Hindlimb muscle (tissue), 1 donor: Measurements from ENCODE around the gene ARID1B. TPM values are rescaled to one million over a fixed set of nuclear protein-coding genes. Genes with fewer than 3 reads are reported as not detected.

ENCODE experiments used
- DNase-seq: peaks from one replicate; pipeline ENCODE4 v3.0.0-alpha.2; 2013
- polyA plus RNA-seq: library from polyadenylated mRNA; unstranded; fragments of 120-200 nt; gene quantifications from one replicate; pipeline ENCODE4 v1.2.1, GENCODE V29; 2013; ENCODE audit not compliant: insufficient read length

Gene ARID1B
- polyA plus RNA-seq, 1 donor = 76.6 TPM

GRCh38 chr6:156995502-156995901 is 218.3 kb downstream of the ARID1B start:
- no peak for DNase-seq

GRCh38 chr6:156996265-156996664 is 219.1 kb downstream of the ARID1B start:
- DNase-seq = no peak

GRCh38 chr6:156998794-156999330 is 221.7 kb downstream of the ARID1B start:
- no peak for DNase-seq

- no peak for DNase-seq
Observed at GRCh38 chr6:156999762-157000161, 222.6 kb downstream of the ARID1B start.

- DNase-seq = no peak
Observed at GRCh38 chr6:157001716-157002115, 224.5 kb downstream of the ARID1B start.

GRCh38 chr6:157002774-157003173 is 225.6 kb downstream of the ARID1B start:
- no peak for DNase-seq

DNA sequence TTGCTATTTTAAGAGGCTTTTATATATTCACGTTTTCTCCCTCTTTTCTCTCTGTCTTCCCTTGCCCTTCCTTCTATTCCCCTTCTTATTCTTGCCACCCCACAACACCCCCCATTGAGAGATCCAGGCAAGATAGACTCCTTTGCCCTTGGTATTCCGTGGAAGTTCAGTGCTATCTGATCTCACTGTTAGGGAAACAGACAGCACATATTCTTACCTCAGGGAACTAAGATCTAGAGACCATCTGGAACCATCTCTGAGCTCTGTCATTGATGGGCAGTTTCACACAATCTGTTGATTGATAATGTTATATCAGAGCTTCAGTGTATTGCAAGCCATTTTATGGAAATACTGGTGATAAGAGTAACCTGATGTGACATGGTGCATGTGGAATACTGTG is 228.8 kb downstream of the ARID1B start:
- no peak for DNase-seq

- DNase-seq = no peak
Observed at GRCh38 chr6:157008568-157008967, 231.4 kb downstream of the ARID1B start.

GRCh38 chr6:157012355-157012754 is 235.2 kb downstream of the ARID1B start:
- DNase-seq = no peak

DNA sequence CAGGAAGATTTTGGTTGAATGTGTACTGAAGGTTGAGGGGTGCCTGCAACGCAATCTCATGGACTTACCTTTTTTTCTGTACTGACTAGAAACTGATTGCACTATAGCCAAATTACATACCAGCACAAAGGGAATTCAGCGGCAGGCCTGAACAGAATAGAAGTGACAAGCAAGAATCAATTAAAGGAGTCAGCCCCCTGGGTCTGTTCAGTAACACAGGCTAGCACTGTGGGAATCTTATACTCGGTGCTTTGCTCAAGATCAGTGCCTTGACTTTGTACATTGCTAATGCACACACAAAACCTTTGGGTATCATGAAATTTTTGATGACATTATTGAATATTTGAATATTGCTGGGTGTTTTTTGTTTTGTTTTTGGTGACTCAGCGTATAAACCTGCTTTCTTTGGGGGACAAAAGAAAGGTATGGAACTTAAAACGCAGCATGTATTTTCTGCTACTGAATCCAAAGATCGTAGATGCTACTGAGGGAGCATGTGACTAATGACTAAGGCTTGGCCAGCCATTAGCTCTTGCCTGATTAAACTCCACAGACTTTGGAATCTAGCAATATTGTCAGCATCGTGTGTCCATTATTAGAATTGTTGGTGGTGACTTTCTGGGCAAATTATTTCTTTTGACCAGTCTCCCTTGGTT is 236.6 kb downstream of the ARID1B start:
- DNase-seq = no peak

- no peak for DNase-seq
Observed at GRCh38 chr6:157014871-157015270, 237.7 kb downstream of the ARID1B start.

DNA sequence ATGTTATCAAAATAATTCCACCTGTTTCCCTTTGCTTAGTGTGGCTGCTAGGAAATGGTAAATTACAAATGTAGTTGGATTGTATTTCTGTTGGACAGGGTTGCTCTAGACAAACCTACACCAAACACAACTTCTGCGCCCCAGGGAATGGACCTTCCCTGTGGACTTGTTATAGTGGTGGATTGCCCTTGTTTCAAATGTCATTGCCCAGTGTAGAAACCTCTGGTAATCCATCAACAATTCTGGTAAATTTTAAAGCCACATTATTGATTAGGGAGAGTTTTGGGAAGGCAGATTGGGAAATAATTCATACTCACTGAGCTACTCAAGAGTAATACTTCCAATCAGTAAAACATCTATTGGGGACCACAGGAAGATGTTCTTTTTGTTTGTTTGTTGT is 239.8 kb downstream of the ARID1B start:
- DNase-seq = no peak

DNA sequence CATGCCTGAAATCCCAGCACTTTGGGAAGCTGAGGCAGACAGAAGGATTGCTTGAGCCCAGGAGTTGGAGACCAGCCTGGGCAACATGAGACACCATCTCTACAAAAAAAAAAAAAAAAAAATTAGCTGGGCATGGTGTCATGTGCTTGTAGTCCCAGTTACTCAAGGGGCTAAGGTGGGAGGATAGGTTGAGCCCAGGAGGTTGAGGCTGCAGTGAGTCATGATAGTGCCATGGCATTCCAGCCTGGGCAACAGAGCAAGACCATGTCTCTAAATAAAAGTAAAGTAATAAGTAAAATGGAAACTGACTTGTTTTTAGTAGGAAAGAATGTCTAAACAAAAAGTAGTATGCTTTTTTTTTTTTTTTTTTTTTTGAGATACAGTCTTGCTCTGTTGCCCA is 240.7 kb downstream of the ARID1B start:
- no peak for DNase-seq

DNA sequence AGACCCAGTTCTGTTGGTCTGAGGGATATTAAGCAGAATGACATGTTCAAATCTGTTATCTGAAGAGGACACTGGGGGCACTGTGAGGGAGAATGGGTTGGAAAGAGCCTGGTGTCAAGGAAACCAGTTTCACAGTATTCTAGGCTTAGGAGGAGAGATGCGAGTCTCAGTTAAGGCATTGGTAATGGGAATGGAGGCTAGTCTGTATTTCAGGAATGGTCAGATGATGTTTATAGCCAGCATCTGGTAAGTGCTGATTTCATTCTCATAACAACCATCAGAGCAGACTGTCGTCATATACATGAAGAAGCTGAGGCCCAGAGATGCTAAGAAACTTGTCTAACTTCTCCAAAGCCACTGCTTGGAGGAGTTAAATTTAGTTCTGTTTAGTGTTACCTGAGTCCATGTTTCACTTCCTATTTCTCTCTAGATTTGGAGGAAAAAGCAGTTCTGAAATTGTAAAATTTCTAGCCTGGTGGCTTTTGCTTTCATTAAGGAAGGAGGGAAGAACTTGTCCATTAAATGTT is 242.0 kb downstream of the ARID1B start:
- no peak for DNase-seq

DNA sequence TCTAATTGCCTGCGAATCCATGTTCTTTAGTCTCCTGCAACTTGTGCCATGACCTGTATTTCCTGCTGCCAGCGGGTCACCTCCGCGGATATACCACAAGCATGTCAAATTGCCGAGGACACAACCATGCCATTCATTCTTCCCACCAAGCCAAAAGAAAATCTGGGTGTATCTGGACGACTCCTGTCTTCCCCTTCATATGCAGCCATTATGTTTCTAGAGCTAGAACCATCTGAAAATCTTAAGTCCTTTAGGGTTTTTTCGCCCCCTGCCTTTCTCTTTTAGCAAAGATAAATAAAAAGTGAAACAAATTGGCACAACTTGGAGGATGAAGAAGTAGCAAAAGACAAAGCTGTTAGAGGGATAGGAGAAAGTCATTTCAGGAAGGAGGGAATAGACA is 242.6 kb downstream of the ARID1B start:
- peak; percentile 19 for DNase-seq

GRCh38 chr6:157020398-157020797 is 243.2 kb downstream of the ARID1B start:
- no peak for DNase-seq

DNA sequence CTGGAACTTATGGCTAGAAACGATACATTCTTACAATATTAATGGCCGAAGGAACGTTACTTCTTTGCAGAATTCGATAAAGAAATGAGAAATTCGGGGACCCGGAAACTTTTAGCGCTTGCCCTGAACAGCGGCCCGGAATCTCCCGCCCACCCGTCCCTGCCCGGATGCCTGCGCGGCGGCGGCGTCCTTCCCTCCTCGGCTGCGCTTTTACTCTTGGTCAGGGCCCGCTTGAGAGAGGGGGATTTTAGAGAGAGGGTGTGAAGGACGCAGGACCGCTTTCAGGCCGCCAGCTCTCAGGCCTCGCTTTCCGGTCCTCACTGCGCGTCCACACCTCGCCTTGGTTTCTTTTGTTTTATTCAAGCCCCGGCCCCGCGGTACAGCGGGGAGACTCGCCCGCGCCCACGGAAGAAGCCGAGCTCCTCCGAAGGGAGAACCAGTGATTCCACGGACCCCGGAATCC is 243.7 kb downstream of the ARID1B start:
- peak; percentile 77 for DNase-seq

DNA sequence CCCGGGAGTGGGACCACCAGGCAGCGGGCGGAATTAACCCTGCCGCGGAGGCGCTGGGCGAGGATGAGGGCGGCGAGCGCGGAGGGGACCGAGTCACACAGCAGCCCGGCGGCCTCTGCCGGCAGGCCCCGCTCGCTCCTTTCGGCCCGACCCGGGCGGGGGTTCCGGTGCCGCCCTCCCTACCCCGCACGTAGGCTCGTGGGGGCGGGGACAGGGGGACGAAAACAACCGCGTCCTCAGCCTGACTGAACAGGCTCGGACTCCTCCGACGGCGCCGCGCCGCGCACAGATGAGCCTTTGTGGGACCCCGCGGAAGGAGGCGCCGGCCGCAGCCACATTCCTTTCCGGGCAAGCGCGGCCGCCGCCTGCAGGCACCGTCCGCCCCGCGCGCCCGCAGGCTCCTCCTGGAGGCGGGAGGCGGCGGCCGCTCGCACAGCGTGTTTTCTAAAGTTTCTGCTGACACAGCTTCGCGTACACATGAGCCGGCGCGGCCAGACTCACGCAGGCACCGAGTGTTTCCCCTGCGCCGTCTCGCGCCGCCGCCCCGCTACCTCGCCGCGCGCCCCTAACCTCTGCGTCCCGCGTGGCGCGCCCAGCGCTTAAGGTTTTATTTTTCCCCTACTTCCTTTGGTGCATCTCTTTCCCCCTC is 244.3 kb downstream of the ARID1B start:
- peak; percentile 94 for DNase-seq

- DNase-seq = peak; percentile 81
Observed at GRCh38 chr6:157021993-157022740, 245.0 kb downstream of the ARID1B start.

DNA sequence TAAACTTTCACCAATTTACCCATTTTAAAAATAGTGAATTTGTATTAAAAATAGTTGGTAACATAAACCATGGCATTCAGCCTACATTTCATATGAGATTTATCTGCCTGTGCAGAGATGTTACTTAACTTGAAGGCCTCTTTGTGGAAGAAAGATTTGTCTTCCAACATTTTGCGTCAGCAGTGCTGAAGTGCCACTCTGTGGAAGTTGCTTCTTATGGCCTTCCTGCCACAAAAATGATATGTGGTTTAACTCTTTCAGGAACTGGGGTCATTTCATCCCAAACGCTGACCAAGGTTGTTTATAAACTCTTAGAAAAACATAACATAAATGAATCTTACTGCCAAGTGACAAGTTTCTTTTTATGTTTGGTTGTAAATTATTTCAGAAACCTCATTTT is 246.8 kb downstream of the ARID1B start:
- no peak for DNase-seq

- no peak for DNase-seq
Observed at GRCh38 chr6:157024745-157025144, 247.6 kb downstream of the ARID1B start.

GRCh38 chr6:157025437-157025836 is 248.3 kb downstream of the ARID1B start:
- DNase-seq = no peak
